HG02588 (cell line): Measurements from ENCODE around the gene PIK3R2.
A peak's percentile ranks its signal among the peaks of the same experiment; 100 is the strongest.

ENCODE experiments used
- ATAC-seq: cut with Tn5 transposase; IDR thresholded peaks from one replicate; pipeline ENCODE4 v1.9.1; 2021; ENCODE audit warnings: mild to moderate bottlenecking, moderate library complexity; ENCODE audit not compliant: unreplicated experiment

The PIK3R2 gene

GRCh38 chr19:18170714-18171255, 17.8 kb downstream of the PIK3R2 start:
- no peak for ATAC-seq

- ATAC-seq: no peak
These were observed 18.8 kb downstream of the PIK3R2 start for GRCh38 chr19:18171605-18172327.

GRCh38 chr19:18172331-18173053, 19.5 kb downstream of the PIK3R2 start:
- no peak for ATAC-seq

- peak; percentile 5 for ATAC-seq
These were observed 20.1 kb downstream of the PIK3R2 start for GRCh38 chr19:18173054-18173571.

GRCh38 chr19:18173572-18174288, 20.8 kb downstream of the PIK3R2 start, which contains the start of gene IFI30:
TSS of gene IFI30 (plus strand) at chr19:18173813. CDS start at chr19:18173842, 29 bp downstream.
- peak; percentile 50 for ATAC-seq

GRCh38 chr19:18174983-18175382, 22.0 kb downstream of the PIK3R2 start:
- no peak for ATAC-seq

- no peak for ATAC-seq
These were observed 23.7 kb downstream of the PIK3R2 start for GRCh38 chr19:18176367-18177310.

GRCh38 chr19:18179957-18180356, 27.0 kb downstream of the PIK3R2 start:
- ATAC-seq: no peak

- no peak for ATAC-seq
These were observed 30.6 kb downstream of the PIK3R2 start for GRCh38 chr19:18183529-18183928.

GRCh38 chr19:18185538-18185937, 32.6 kb downstream of the PIK3R2 start:
- ATAC-seq: no peak

GRCh38 chr19:18190278-18190677, 37.3 kb downstream of the PIK3R2 start:
- no peak for ATAC-seq

- no peak for ATAC-seq
These were observed 38.7 kb downstream of the PIK3R2 start for GRCh38 chr19:18191640-18192062.

GRCh38 chr19:18192673-18193387, 39.9 kb downstream of the PIK3R2 start, which contains the start of gene MPV17L2:
TSS of gene MPV17L2 (plus strand) at chr19:18193218. CDS start at chr19:18193282, 64 bp downstream.
- ATAC-seq: peak; percentile 84

- no peak for ATAC-seq
These were observed 40.6 kb downstream of the PIK3R2 start for GRCh38 chr19:18193388-18194180.

- no peak for ATAC-seq
These were observed 41.2 kb downstream of the PIK3R2 start for GRCh38 chr19:18194181-18194530.

- ATAC-seq: no peak
These were observed 41.7 kb downstream of the PIK3R2 start for GRCh38 chr19:18194554-18195238.

- ATAC-seq: no peak
These were observed 43.5 kb downstream of the PIK3R2 start for GRCh38 chr19:18196511-18196845.

GRCh38 chr19:18197306-18197705, 44.3 kb downstream of the PIK3R2 start:
- no peak for ATAC-seq
